ENCODE data around the gene POU6F2.

- TF ChIP-seq CTCF (IDR thresholded peaks at IDR 0.05), result no peak
- TF ChIP-seq POLR2A (IDR thresholded peaks at IDR 0.05), result no peak
- no peak for TF ChIP-seq POLR2AphosphoS5 (IDR thresholded peaks at IDR 0.05)
- no peak for TF ChIP-seq EP300 (IDR thresholded peaks at IDR 0.05)
Measured at GRCh38 chr7:39085189-39085588, 107.5 kb downstream of the POU6F2 start.

Data from upper lobe of left lung (tissue), 4 donors.